ENCODE measurements around the gene LRP1B. TPM values are rescaled to one million over a fixed set of nuclear protein-coding genes. Genes with fewer than 3 reads are reported as not detected.

The LRP1B gene
- total RNA-seq, 1 donor from 2014 or later = 0.54 TPM

- TF ChIP-seq CTCF (conservative IDR thresholded peaks at IDR 0.05) = no peak
- Mint-ChIP-seq H3K4me1 (no peaks in the 10 kb centered on the region), H3K36me3 (ENCODE audit: low read depth) (no peaks in the 10 kb centered on the region), H3K27ac (ENCODE audit: unreplicated experiment) (no peak overlapping the region), H3K4me3 (no peak overlapping the region), H3K27me3 (ENCODE audit: low read depth) (no peaks in the 10 kb centered on the region), H3K9me3 (no peaks in the 10 kb centered on the region)
- DNase-seq (ENCODE audit: low read depth, low spot score) = no peak
These were observed 162.8 kb downstream of the LRP1B start for GRCh38 chr2:141967980-141968379.

- Mint-ChIP-seq H3K27me3 (ENCODE audit: low read depth) (no peaks in the 10 kb centered on the region), H3K27ac (ENCODE audit: unreplicated experiment) (no peak overlapping the region), H3K4me3 (no peak overlapping the region), H3K9me3 (no peaks in the 10 kb centered on the region), H3K36me3 (ENCODE audit: low read depth) (no peaks in the 10 kb centered on the region), H3K4me1 (no peaks in the 10 kb centered on the region)
- no peak for TF ChIP-seq CTCF (conservative IDR thresholded peaks at IDR 0.05)
- no peak for DNase-seq (ENCODE audit: low read depth, low spot score)
These were observed 163.3 kb downstream of the LRP1B start for GRCh38 chr2:141967503-141967902.

- Mint-ChIP-seq H3K27ac (ENCODE audit: unreplicated experiment) (no peak overlapping the region), H3K9me3 (no peaks in the 10 kb centered on the region), H3K4me1 (no peaks in the 10 kb centered on the region), H3K27me3 (ENCODE audit: low read depth) (no peaks in the 10 kb centered on the region), H3K36me3 (ENCODE audit: low read depth) (no peaks in the 10 kb centered on the region), H3K4me3 (no peak overlapping the region)
- no peak for DNase-seq (ENCODE audit: low read depth, low spot score)
- TF ChIP-seq CTCF (conservative IDR thresholded peaks at IDR 0.05) = no peak
These were observed 170.9 kb downstream of the LRP1B start for GRCh38 chr2:141959941-141960340.

GRCh38 chr2:141959016-141959415 is 171.8 kb downstream of the LRP1B start:
- no peak for TF ChIP-seq CTCF (conservative IDR thresholded peaks at IDR 0.05)
- H3K27ac Mint-ChIP-seq (ENCODE audit: unreplicated experiment) = no peak overlapping the region
- DNase-seq (ENCODE audit: low read depth, low spot score) = no peak
- H3K27me3 Mint-ChIP-seq (ENCODE audit: low read depth) = no peaks in the 10 kb centered on the region
- no peaks in the 10 kb centered on the region for H3K4me1 Mint-ChIP-seq
- no peaks in the 10 kb centered on the region for H3K36me3 Mint-ChIP-seq (ENCODE audit: low read depth)
- H3K9me3 Mint-ChIP-seq = no peaks in the 10 kb centered on the region
- no peak overlapping the region for H3K4me3 Mint-ChIP-seq

GRCh38 chr2:141957827-141958450 is 172.9 kb downstream of the LRP1B start:
- Mint-ChIP-seq H3K27ac (ENCODE audit: unreplicated experiment) (no peak overlapping the region), H3K27me3 (ENCODE audit: low read depth) (no peaks in the 10 kb centered on the region), H3K4me1 (no peaks in the 10 kb centered on the region), H3K4me3 (no peak overlapping the region), H3K9me3 (no peaks in the 10 kb centered on the region), H3K36me3 (ENCODE audit: low read depth) (no peaks in the 10 kb centered on the region)
- TF ChIP-seq CTCF (conservative IDR thresholded peaks at IDR 0.05) = no peak
- DNase-seq (ENCODE audit: low read depth, low spot score) = no peak

Data from neural crest cell (in vitro differentiated cells).